GM23338 (cell line): ENCODE results near the gene SYNE2.

Experiments used
- CREB1 ChIP-seq: fragments of 250-450 bp; sonication (Bioruptor Pico); IDR thresholded peaks from 2 replicates; pipeline ENCODE4 v1.5.0; 2020; ENCODE audit warnings: low read depth, mild to moderate bottlenecking, moderate library complexity
- EZH2phosphoT487 ChIP-seq: fragments of 200-600 bp; sonication (generic); IDR thresholded peaks from one replicate; pipeline ENCODE4 v1.8.1; 2018; ENCODE audit warnings: antibody characterized with exemption; ENCODE audit not compliant: unreplicated experiment
- POLR2AphosphoS5 ChIP-seq: IDR thresholded peaks from 2 replicates; pipeline ENCODE4 v1.6.1; 2016; ENCODE audit warnings: antibody characterized with exemption, low read depth
- STAT1 ChIP-seq: IDR thresholded peaks from one replicate; pipeline ENCODE4 v1.6.1; 2016; ENCODE audit warnings: antibody characterized with exemption; ENCODE audit not compliant: unreplicated experiment
- TF ChIP-seq, protein P1 (sequence below), 2 experiments: fragments of 200-600 bp in 1 of 2; sonication (generic) in 1 of 2; conservative IDR thresholded peaks; 2 replicates each; pipeline versions ENCODE4 v1.5.1 to v1.6.1; 2016 to 2017; ENCODE audit warnings: antibody characterized with exemption in 2 of 2, low read depth in 2 of 2, mild to moderate bottlenecking in 2 of 2, moderate library complexity in 1 of 2
- TF ChIP-seq, protein P2 (sequence below): IDR thresholded peaks from one replicate; pipeline ENCODE4 v1.6.1; 2018; ENCODE audit warnings: antibody characterized with exemption; ENCODE audit not compliant: unreplicated experiment
- TF ChIP-seq, protein P3 (sequence below): IDR thresholded peaks from 2 replicates; pipeline ENCODE4 v1.6.1; 2016; ENCODE audit warnings: antibody characterized with exemption

DNA sequence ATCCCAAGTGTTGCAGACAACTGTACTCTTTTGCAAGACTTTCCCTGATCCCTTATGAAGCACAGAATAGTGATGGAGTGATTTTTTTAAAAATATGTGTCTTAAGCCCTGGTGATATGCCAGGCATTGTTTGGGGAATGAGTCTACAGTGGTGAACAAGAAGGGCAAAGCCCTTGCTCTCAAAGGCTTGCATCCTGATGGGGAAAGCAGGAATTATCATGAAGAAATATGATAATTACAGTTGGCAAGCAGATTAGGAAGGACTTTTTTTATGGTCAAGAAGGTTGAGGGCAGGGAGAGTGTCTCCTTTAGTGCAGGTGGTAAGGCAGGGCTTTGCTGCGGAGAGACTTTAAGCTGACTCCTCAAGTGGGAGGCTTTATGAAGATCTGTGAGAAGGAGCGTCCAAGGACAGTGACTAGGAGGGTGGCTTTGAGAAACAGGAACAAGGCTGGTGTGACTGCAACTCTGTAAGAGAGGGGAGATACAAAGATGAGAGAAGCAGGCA lies 100.2 kb downstream of the SYNE2 start:
- TF ChIP-seq, protein P1, sequence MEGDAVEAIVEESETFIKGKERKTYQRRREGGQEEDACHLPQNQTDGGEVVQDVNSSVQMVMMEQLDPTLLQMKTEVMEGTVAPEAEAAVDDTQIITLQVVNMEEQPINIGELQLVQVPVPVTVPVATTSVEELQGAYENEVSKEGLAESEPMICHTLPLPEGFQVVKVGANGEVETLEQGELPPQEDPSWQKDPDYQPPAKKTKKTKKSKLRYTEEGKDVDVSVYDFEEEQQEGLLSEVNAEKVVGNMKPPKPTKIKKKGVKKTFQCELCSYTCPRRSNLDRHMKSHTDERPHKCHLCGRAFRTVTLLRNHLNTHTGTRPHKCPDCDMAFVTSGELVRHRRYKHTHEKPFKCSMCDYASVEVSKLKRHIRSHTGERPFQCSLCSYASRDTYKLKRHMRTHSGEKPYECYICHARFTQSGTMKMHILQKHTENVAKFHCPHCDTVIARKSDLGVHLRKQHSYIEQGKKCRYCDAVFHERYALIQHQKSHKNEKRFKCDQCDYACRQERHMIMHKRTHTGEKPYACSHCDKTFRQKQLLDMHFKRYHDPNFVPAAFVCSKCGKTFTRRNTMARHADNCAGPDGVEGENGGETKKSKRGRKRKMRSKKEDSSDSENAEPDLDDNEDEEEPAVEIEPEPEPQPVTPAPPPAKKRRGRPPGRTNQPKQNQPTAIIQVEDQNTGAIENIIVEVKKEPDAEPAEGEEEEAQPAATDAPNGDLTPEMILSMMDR (conservative IDR thresholded peaks at IDR 0.05; ENCODE audit: low read depth in 2 of 2), result no peak
- TF ChIP-seq POLR2AphosphoS5, result no peak
- TF ChIP-seq EZH2phosphoT487, result no peak
- TF ChIP-seq CREB1, result no peak
- TF ChIP-seq, protein P2, sequence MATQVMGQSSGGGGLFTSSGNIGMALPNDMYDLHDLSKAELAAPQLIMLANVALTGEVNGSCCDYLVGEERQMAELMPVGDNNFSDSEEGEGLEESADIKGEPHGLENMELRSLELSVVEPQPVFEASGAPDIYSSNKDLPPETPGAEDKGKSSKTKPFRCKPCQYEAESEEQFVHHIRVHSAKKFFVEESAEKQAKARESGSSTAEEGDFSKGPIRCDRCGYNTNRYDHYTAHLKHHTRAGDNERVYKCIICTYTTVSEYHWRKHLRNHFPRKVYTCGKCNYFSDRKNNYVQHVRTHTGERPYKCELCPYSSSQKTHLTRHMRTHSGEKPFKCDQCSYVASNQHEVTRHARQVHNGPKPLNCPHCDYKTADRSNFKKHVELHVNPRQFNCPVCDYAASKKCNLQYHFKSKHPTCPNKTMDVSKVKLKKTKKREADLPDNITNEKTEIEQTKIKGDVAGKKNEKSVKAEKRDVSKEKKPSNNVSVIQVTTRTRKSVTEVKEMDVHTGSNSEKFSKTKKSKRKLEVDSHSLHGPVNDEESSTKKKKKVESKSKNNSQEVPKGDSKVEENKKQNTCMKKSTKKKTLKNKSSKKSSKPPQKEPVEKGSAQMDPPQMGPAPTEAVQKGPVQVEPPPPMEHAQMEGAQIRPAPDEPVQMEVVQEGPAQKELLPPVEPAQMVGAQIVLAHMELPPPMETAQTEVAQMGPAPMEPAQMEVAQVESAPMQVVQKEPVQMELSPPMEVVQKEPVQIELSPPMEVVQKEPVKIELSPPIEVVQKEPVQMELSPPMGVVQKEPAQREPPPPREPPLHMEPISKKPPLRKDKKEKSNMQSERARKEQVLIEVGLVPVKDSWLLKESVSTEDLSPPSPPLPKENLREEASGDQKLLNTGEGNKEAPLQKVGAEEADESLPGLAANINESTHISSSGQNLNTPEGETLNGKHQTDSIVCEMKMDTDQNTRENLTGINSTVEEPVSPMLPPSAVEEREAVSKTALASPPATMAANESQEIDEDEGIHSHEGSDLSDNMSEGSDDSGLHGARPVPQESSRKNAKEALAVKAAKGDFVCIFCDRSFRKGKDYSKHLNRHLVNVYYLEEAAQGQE, result no peak
- no peak for TF ChIP-seq STAT1
- TF ChIP-seq, protein P3, sequence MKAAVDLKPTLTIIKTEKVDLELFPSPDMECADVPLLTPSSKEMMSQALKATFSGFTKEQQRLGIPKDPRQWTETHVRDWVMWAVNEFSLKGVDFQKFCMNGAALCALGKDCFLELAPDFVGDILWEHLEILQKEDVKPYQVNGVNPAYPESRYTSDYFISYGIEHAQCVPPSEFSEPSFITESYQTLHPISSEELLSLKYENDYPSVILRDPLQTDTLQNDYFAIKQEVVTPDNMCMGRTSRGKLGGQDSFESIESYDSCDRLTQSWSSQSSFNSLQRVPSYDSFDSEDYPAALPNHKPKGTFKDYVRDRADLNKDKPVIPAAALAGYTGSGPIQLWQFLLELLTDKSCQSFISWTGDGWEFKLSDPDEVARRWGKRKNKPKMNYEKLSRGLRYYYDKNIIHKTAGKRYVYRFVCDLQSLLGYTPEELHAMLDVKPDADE, result no peak
